ENCODE results near the gene SHQ1. TPM values are rescaled to one million over a fixed set of nuclear protein-coding genes. Genes with fewer than 3 reads are reported as not detected.

Gene SHQ1
- polyA plus RNA-seq, 1 donor: 15.4 TPM

GRCh38 chr3:72782521-72782920 lies 65.7 kb downstream of the SHQ1 start:
- Histone ChIP-seq H3K4me1 (ENCODE audit: control insufficient read depth, insufficient read depth, low read length) (no peaks in the 10 kb centered on the region), H3K27ac (ENCODE audit: low read length) (no peak overlapping the region), H3K36me3 (ENCODE audit: control insufficient read depth, insufficient read depth, low read length) (no peaks in the 10 kb centered on the region), H3K9me3 (ENCODE audit: control insufficient read depth, low read depth, low read length) (peaks cover 1% of the 10 kb centered on the region), H3K4me3 (ENCODE audit: low read length) (no peak overlapping the region), H3K27me3 (ENCODE audit: control insufficient read depth, insufficient read depth, low read length) (no peaks in the 10 kb centered on the region)
- DNase-seq: no peak
- WGBS (ENCODE audit: insufficient coverage, low lambda C conversion rate): no CpG with 5 or more reads among the region's 2 CpGs

- peaks cover 5% of the 10 kb centered on the region for H3K4me1 ChIP-seq (ENCODE audit: control insufficient read depth, insufficient read depth, low read length)
- peaks cover 8% of the 10 kb centered on the region for H3K36me3 ChIP-seq (ENCODE audit: control insufficient read depth, insufficient read depth, low read length)
- DNase-seq: no peak
- H3K4me3 ChIP-seq (ENCODE audit: low read length): no peak overlapping the region
- H3K27ac ChIP-seq (ENCODE audit: low read length): no peak overlapping the region
- H3K9me3 ChIP-seq (ENCODE audit: control insufficient read depth, low read depth, low read length): no peaks in the 10 kb centered on the region
- H3K27me3 ChIP-seq (ENCODE audit: control insufficient read depth, insufficient read depth, low read length): no peaks in the 10 kb centered on the region
- WGBS (ENCODE audit: insufficient coverage, low lambda C conversion rate): no CpG with 5 or more reads among the region's 1 CpG
These were observed 78.3 kb downstream of the SHQ1 start for GRCh38 chr3:72769758-72770540.

- no peak overlapping the region for H3K4me3 ChIP-seq (ENCODE audit: low read length)
- H3K36me3 ChIP-seq (ENCODE audit: control insufficient read depth, insufficient read depth, low read length): peaks cover 8% of the 10 kb centered on the region
- H3K27me3 ChIP-seq (ENCODE audit: control insufficient read depth, insufficient read depth, low read length): no peaks in the 10 kb centered on the region
- WGBS (ENCODE audit: insufficient coverage, low lambda C conversion rate): no CpG with 5 or more reads among the region's 1 CpG
- DNase-seq: no peak
- H3K27ac ChIP-seq (ENCODE audit: low read length): no peak overlapping the region
- H3K9me3 ChIP-seq (ENCODE audit: control insufficient read depth, low read depth, low read length): no peaks in the 10 kb centered on the region
- H3K4me1 ChIP-seq (ENCODE audit: control insufficient read depth, insufficient read depth, low read length): peaks cover 5% of the 10 kb centered on the region
These were observed 79.3 kb downstream of the SHQ1 start for GRCh38 chr3:72768936-72769335.

GRCh38 chr3:72768481-72768880 lies 79.8 kb downstream of the SHQ1 start:
- peaks cover 8% of the 10 kb centered on the region for H3K36me3 ChIP-seq (ENCODE audit: control insufficient read depth, insufficient read depth, low read length)
- 80% methylated on average over 1 of the region's 6 CpGs for WGBS (ENCODE audit: insufficient coverage, low lambda C conversion rate)

GRCh38 chr3:72768006-72768441 lies 80.2 kb downstream of the SHQ1 start:
- WGBS (ENCODE audit: insufficient coverage, low lambda C conversion rate): 33% methylated on average over 2 of the region's 5 CpGs
- Histone ChIP-seq H3K36me3 (ENCODE audit: control insufficient read depth, insufficient read depth, low read length) (peaks cover 8% of the 10 kb centered on the region), H3K27ac (ENCODE audit: low read length) (no peak overlapping the region), H3K4me1 (ENCODE audit: control insufficient read depth, insufficient read depth, low read length) (peaks cover 5% of the 10 kb centered on the region), H3K27me3 (ENCODE audit: control insufficient read depth, insufficient read depth, low read length) (no peaks in the 10 kb centered on the region), H3K9me3 (ENCODE audit: control insufficient read depth, low read depth, low read length) (no peaks in the 10 kb centered on the region), H3K4me3 (ENCODE audit: low read length) (no peak overlapping the region)
- no peak for DNase-seq

More at GRCh38 chr3:72768481-72768880, 79.8 kb downstream of the SHQ1 start:
- H3K4me3 ChIP-seq (ENCODE audit: low read length): no peak overlapping the region
- H3K4me1 ChIP-seq (ENCODE audit: control insufficient read depth, insufficient read depth, low read length): peaks cover 5% of the 10 kb centered on the region
- H3K27me3 ChIP-seq (ENCODE audit: control insufficient read depth, insufficient read depth, low read length): no peaks in the 10 kb centered on the region
- no peaks in the 10 kb centered on the region for H3K9me3 ChIP-seq (ENCODE audit: control insufficient read depth, low read depth, low read length)
- DNase-seq: no peak
- no peak overlapping the region for H3K27ac ChIP-seq (ENCODE audit: low read length)

- no CpG with 5 or more reads among the region's 5 CpGs for WGBS (ENCODE audit: insufficient coverage, low lambda C conversion rate)
- Histone ChIP-seq H3K4me1 (ENCODE audit: control insufficient read depth, insufficient read depth, low read length) (peaks cover 5% of the 10 kb centered on the region), H3K4me3 (ENCODE audit: low read length) (no peak overlapping the region), H3K9me3 (ENCODE audit: control insufficient read depth, low read depth, low read length) (no peaks in the 10 kb centered on the region), H3K27me3 (ENCODE audit: control insufficient read depth, insufficient read depth, low read length) (no peaks in the 10 kb centered on the region), H3K27ac (ENCODE audit: low read length) (no peak overlapping the region), H3K36me3 (ENCODE audit: control insufficient read depth, insufficient read depth, low read length) (peaks cover 8% of the 10 kb centered on the region)
- no peak for DNase-seq
These were observed 81.4 kb downstream of the SHQ1 start for GRCh38 chr3:72766866-72767265.

GRCh38 chr3:72763751-72764440 lies 84.3 kb downstream of the SHQ1 start:
- H3K27me3 ChIP-seq (ENCODE audit: control insufficient read depth, insufficient read depth, low read length): no peaks in the 10 kb centered on the region
- no peak for DNase-seq
- no peaks in the 10 kb centered on the region for H3K9me3 ChIP-seq (ENCODE audit: control insufficient read depth, low read depth, low read length)
- no CpG with 5 or more reads among the region's 8 CpGs for WGBS (ENCODE audit: insufficient coverage, low lambda C conversion rate)
- H3K36me3 ChIP-seq (ENCODE audit: control insufficient read depth, insufficient read depth, low read length): peaks cover 8% of the 10 kb centered on the region
- H3K27ac ChIP-seq (ENCODE audit: low read length): no peak overlapping the region
- H3K4me3 ChIP-seq (ENCODE audit: low read length): no peak overlapping the region
- H3K4me1 ChIP-seq (ENCODE audit: control insufficient read depth, insufficient read depth, low read length): peaks cover 5% of the 10 kb centered on the region

- DNase-seq: no peak
- Histone ChIP-seq H3K4me3 (ENCODE audit: low read length) (no peak overlapping the region), H3K9me3 (ENCODE audit: control insufficient read depth, low read depth, low read length) (no peaks in the 10 kb centered on the region), H3K4me1 (ENCODE audit: control insufficient read depth, insufficient read depth, low read length) (no peaks in the 10 kb centered on the region), H3K36me3 (ENCODE audit: control insufficient read depth, insufficient read depth, low read length) (peaks cover 5% of the 10 kb centered on the region), H3K27me3 (ENCODE audit: control insufficient read depth, insufficient read depth, low read length) (no peaks in the 10 kb centered on the region), H3K27ac (ENCODE audit: low read length) (no peak overlapping the region)
- WGBS (ENCODE audit: insufficient coverage, low lambda C conversion rate): no CpG with 5 or more reads among the region's 3 CpGs
These were observed 86.8 kb downstream of the SHQ1 start for GRCh38 chr3:72761410-72761809.

- Histone ChIP-seq H3K4me3 (ENCODE audit: low read length) (no peak overlapping the region), H3K4me1 (ENCODE audit: control insufficient read depth, insufficient read depth, low read length) (no peaks in the 10 kb centered on the region), H3K36me3 (ENCODE audit: control insufficient read depth, insufficient read depth, low read length) (no peaks in the 10 kb centered on the region), H3K27me3 (ENCODE audit: control insufficient read depth, insufficient read depth, low read length) (no peaks in the 10 kb centered on the region), H3K27ac (ENCODE audit: low read length) (no peak overlapping the region), H3K9me3 (ENCODE audit: control insufficient read depth, low read depth, low read length) (no peaks in the 10 kb centered on the region)
- no peak for DNase-seq
- WGBS (ENCODE audit: insufficient coverage, low lambda C conversion rate): no CpG with 5 or more reads among the region's 3 CpGs
These were observed 88.0 kb downstream of the SHQ1 start for GRCh38 chr3:72760225-72760624.

GRCh38 chr3:72756900-72757299 lies 91.3 kb downstream of the SHQ1 start:
- WGBS (ENCODE audit: insufficient coverage, low lambda C conversion rate): 100% methylated on average over 1 of the region's 3 CpGs
- Histone ChIP-seq H3K36me3 (ENCODE audit: control insufficient read depth, insufficient read depth, low read length) (no peaks in the 10 kb centered on the region), H3K9me3 (ENCODE audit: control insufficient read depth, low read depth, low read length) (no peaks in the 10 kb centered on the region), H3K27me3 (ENCODE audit: control insufficient read depth, insufficient read depth, low read length) (no peaks in the 10 kb centered on the region), H3K4me1 (ENCODE audit: control insufficient read depth, insufficient read depth, low read length) (peaks cover 10% of the 10 kb centered on the region), H3K4me3 (ENCODE audit: low read length) (no peak overlapping the region), H3K27ac (ENCODE audit: low read length) (no peak overlapping the region)
- DNase-seq: peak in 1 of 2 donors; percentile 8

Measured in large intestine (tissue), 3 donors.